ENCODE measurements around the gene NBPF6.
A peak's percentile ranks its signal among the peaks of the same experiment; 100 is the strongest.
"Not testable (repeated sequence)": the region's sequence is repeated elsewhere in the genome, so short reads cannot be mapped to it uniquely, and the experiment has no call there.

Gene NBPF6

DNA sequence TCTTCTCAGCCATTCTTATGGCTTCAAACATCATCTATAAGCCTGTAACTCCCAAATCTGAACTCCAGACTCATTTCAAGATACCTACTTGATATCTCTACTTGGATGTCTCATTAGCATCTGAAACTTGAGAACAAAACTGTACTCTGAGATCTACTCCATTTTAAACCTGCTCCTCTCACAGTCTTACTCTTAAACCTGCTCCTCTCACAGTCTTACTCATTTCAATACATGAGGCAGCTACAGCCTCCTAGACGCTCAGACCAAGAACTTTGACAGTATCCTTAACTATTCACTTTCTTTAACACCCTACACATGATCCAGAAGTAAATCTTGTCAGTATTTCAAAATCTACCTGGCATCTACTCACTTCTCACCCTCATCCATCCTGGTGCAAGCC, 54.3 kb downstream of the NBPF6 start:
- DNase-seq (ENCODE audit: low read depth): no peak
- no peak for TF ChIP-seq CTCF (conservative IDR thresholded peaks at IDR 0.05; ENCODE audit: low read length)
- no peak overlapping the region for H3K4me3 ChIP-seq (ENCODE audit: low read length)

DNA sequence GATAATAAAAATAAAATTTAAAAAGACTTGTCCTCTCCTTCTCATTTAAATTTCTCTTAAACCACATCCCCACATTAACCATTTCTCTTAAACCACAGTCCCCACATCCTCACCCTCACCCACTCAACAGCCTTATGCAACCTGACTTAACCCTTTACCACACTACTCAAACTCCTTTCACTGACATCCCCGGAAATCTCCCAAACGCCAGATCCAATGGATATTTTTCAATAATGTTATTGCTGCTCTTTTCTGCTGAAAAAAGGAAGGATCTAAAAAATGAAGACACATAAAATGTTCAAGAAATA, 55.6 kb downstream of the NBPF6 start:
- no peak overlapping the region for H3K4me3 ChIP-seq (ENCODE audit: low read length)
- no peak for DNase-seq (ENCODE audit: low read depth)
- TF ChIP-seq CTCF (conservative IDR thresholded peaks at IDR 0.05; ENCODE audit: low read length): no peak

GRCh38 chr1:108511764-108512163, 61.6 kb downstream of the NBPF6 start:
- H3K4me3 ChIP-seq (ENCODE audit: low read length): no peak overlapping the region
- DNase-seq (ENCODE audit: low read depth): no peak
- no peak; the same call in 1 of the 2 replicates for TF ChIP-seq CTCF (conservative IDR thresholded peaks at IDR 0.05; ENCODE audit: low read length)

GRCh38 chr1:108512239-108513043, 62.3 kb downstream of the NBPF6 start:
- DNase-seq (ENCODE audit: low read depth): peak; percentile 47
- no peak overlapping the region for H3K4me3 ChIP-seq (ENCODE audit: low read length)
- TF ChIP-seq CTCF (conservative IDR thresholded peaks at IDR 0.05; ENCODE audit: low read length): peak; percentile 95

DNA sequence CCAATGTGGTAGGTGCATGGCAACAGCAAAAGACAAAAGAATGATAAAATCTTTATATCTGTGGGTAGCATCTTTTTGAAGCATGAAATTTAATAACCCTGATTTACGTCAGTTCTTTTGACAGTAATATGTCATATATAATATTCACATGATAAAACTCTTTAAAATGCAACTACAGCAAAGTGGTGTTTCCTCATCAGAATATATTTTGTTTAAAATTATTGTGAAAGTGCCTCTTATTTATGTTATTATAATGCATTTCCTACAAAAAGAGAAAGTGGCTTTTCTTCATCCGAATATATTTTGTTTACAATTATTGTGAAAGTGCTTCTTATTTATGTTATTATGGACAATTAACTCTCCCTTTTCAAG, 62.9 kb downstream of the NBPF6 start:
- no peak for TF ChIP-seq CTCF (conservative IDR thresholded peaks at IDR 0.05; ENCODE audit: low read length)
- H3K4me3 ChIP-seq (ENCODE audit: low read length): no peak overlapping the region
- DNase-seq (ENCODE audit: low read depth): no peak

GRCh38 chr1:108513914-108514313, 63.8 kb downstream of the NBPF6 start:
- not testable (repeated sequence) for H3K4me3 ChIP-seq (ENCODE audit: low read length); DNase-seq (ENCODE audit: low read depth)

DNA sequence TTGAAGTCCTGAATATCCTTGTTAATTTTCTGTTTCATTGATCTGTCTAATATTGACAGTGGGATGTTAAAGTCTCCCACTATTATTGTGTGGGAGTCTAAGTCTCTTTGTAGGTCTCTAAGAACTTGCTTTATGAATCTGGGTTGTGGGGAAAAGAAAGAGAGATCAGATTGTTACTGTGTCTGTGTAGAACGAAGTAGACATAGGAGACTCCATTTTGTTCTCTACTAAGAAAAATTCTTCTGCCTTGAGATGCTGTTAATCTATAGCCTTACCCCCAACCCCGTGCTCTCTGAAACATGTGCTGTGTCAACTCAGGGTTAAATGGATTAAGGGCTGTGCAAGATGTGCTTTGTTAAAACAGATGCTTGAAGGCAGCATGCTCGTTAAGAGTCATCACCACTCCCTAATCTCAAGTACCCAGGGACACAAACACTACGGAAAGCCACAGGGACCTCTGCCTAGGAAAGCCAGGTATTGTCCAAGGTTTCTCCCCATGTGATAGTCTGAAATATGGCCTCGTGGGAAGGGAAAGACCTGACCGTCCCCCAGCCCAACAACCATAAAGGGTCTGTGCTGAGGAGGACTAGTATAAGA, 67.3 kb downstream of the NBPF6 start:
- not testable (repeated sequence) for H3K4me3 ChIP-seq (ENCODE audit: low read length); DNase-seq (ENCODE audit: low read depth)
